Glomerular visceral epithelial cell (primary cell): ENCODE measurements around the gene OCSTAMP.

Experiments
- DNase-seq: peaks from one replicate; pipeline ENCODE4 v3.0.0-alpha.2; 2016; ENCODE audit errors: extremely low spot score

OCSTAMP gene

DNA sequence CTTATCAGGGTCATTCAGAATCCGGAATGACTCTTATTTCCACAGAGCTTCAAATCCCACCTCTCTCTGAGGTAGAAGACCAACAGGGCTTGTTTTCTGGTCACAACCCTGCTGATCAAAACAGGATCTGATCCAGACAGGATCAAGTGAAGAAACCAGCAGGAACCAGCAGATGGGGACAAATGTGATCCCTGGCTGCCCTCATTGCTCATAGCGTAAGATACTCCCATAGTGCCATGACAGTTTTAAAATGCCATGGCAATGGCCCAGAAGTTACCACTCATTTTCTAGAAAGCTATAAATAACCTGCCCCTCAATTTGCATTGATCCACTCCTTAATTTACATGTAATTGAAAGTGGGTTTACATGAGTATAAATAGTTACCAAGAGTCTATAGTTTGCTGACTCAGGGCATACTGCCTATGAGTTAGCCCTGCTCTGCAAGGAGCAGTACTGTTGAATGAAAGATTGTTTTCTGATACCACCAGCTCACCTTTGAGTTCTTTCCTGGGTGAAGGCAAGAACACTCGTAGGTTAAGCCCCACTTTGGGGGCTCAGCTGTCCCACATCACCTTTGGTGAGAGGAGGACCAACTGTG, 30.9 kb downstream of the OCSTAMP start:
- DNase-seq: no peak

DNA sequence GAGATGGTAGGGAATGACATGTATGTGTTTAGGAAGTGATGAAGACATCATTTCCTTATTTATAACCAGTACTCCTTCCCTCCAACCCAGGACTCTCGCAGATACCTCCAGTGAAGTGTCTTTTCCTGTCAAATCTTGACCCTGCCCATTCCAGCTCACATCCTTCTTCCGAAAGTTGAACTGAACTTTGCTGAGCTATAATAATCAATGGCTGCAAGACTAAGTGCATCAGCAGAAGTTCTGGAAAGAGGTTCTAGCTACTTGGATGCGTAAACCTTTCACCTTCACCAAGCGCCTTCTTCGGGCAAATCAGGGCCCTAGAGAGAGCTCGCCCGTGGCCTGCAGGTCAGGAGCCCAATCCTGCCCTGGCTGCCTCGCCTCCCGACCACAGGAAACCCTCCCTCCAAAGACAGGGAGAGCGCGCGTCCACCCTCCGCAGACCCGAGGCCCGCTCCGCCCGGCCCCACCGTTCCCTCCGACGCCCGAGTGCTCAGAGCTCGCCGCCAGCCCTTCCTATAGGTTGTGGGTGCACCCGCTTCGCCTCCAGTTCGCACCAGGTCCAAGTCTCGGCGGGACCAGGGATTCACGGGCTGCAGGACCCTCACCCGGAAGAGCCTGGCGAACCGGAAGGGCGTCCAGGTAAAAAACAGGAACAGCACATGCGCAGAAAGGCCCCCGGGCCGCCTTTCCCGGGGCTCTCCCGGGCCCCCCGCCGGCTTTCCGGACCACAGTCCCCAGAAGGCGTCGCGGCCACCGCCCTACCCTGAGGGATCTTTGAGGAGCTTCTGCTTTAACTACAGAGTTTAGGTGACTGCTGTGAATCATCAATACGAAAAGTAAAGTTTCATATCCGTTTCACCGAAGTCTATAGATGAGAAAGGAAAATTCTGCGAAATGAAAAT, 37.3 kb downstream of the OCSTAMP start, which contains the start of gene ZNF334:
TSS of gene ZNF334 (minus strand) at position 617 of the 902 bp plus-strand sequence. CDS start 1,457 bp downstream, outside the sequence.
- DNase-seq: peak; percentile 23

DNA sequence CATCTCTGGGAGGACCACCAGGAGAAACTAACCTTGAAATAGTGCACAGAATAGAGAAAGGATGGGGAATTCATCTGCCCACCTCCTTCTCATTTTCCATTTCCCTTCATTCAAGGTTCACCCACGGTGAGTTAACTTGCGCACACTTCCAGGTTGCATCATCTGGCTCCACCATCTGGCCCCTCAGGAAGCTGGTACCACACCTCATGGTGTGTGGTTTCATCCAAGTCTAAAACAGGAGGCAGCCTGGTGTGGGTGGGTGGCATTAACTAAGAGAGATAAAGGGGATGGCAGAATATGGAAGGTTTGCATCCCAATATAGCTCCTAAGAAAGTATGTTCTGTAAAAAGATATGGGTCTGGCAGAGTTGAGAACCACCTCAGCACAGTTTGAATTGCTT, 40.9 kb downstream of the OCSTAMP start:
- no peak for DNase-seq

DNA sequence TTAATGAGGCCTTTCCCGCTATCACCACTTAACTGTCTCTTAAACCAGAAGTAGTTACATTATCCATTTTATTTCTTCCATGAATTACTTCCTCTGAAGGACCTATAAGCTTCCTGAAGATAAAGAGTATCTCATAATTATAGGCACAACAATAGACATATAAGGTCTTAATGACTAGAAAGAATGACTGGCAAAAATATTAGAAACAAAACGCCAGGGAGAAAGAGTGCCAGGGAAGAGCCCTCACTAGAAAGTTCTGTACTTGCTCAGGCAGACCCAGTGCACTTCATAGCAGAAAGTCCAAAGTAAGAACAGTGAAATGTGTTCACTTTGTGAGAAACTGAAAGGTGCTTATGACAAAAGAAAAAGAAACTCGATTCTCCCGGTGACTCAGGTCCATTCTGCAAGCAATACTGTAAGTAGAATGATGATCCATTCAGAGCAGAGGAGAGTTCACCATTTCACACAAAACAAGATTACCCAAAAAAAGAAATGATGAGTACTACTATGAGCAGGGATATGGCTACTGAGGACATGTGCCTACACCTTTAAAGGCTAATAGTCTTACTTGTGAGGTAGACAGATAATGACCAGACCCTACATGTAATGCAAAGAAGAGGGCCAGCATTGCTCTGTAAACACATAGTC, 42.6 kb downstream of the OCSTAMP start:
- DNase-seq: no peak

DNA sequence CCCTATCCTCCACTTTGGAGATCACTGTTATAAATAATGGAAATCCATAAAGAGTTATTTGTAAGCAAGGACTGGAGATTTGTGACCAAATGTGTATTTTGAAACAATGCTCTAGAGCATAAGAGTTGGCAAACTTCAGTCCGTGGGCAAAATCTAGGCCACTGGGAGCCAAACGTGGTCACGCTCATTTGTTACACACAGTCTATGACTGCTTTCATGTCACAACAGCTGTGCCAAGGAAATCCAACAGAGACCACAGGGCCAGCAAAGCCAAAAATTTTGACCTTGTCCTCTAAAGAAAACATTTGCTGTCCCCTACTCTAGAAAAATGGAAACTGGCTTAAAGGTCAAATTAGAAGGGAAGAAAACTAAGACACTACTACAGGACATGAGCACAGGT, 44.9 kb downstream of the OCSTAMP start:
- no peak for DNase-seq

DNA sequence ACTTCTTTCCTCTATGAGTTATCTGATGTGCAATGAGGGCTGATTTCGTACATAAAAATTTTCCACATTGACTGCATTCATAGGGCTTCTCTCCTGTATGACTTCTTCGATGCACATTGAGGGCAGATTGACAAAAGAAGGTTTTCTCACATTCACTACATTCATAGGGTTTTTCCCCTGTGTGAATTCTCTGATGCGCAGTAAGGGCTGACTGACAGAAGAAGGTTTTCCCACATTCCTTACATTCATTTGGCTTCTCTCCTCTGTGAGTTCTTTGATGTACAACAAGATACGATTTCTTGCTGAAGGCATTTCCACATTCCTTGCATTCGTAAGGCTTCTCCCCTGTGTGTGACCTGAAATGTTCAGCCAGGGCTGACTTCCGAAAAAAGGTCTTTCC, 48.5 kb downstream of the OCSTAMP start:
- no peak for DNase-seq

DNA sequence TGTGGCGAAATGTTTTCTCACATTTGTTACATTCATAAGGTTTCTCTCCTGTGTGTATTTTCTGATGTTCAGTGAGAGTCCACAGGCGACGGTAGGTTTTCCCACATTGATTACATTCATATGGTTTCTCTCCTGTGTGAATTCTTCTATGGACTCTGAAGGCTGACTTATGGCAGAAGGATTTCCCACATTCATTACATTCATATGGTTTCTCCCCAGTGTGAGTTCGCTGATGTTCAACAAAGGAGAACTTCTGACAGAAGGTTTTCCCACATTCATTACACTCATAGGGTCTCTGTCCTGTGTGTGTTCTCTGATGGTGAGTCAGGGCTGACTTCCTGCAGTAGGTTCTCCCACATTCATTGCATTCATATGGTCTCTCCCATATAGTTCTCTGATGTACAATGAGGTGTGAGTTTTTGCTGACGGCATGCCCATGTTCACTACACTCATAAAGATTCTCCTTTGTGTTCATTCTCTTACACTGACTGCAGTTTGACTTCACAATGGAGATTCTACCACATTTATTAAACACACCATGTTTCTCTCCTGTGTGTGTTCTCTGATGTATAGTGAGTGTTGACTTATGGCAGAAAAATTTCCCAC, 49.0 kb downstream of the OCSTAMP start:
- DNase-seq: no peak

DNA sequence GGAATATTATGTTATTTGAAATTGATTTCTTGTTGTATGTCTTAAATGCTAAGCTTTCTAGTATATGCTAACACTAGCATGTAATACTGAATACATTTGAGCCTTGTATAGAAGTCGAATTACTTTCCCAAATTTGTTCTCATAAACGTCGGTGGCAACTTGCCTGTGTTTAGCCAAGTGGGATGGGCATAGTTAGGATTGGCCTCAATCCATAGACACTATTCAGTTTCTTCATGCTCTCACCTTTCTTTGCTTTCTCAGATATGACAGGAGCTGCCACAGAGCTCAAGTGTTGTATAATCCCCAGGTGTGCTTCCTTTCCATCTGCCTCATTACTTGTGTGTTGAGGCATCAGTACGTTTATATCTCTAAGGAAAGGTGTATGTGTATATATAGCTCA, 56.4 kb downstream of the OCSTAMP start:
- no peak for DNase-seq

DNA sequence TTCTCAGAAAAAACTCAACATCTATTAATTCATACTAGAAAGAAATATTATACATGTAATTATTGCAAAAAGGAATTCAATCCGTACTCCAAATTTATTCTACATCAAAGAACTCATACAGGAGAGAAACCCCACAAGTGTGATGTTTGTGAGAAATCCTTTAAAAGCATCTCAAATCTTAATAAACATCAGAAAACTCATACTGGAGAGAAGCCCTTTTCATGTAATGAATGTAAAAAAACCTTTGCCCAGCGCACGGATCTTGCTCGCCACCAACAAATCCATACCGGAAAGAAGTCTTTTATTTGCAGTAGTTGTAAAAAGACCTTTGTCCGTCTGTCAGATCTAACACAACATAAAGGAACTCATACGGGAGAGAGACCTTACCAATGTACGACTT, 59.1 kb downstream of the OCSTAMP start:
- no peak for DNase-seq
